NOMO-1 treated with dmso at 0.1 percent for 144 hours (cell line): ENCODE measurements around the gene DGKH.
"Not testable (repeated sequence)": the region's sequence is repeated elsewhere in the genome, so short reads cannot be mapped to it uniquely, and the experiment has no call there.

Experiments used
- DNase-seq: peaks from one replicate; lab custom pipeline; 2025; ENCODE audit not compliant: unreplicated experiment; lab: John Stamatoyannopoulos, UW

Gene DGKH

GRCh38 chr13:42223681-42224080 lies 175.2 kb downstream of the DGKH start:
- DNase-seq: no peak

- no peak for DNase-seq
These were observed 176.6 kb downstream of the DGKH start for GRCh38 chr13:42225051-42225450.

GRCh38 chr13:42226759-42227158 lies 178.3 kb downstream of the DGKH start:
- not testable (repeated sequence) for DNase-seq

- DNase-seq: no peak
These were observed 180.1 kb downstream of the DGKH start for GRCh38 chr13:42228527-42228926.

- DNase-seq: no peak
These were observed 180.8 kb downstream of the DGKH start for GRCh38 chr13:42229287-42229686.

GRCh38 chr13:42232671-42233070 lies 184.2 kb downstream of the DGKH start:
- DNase-seq: no peak

GRCh38 chr13:42233726-42234125 lies 185.3 kb downstream of the DGKH start:
- no peak for DNase-seq

GRCh38 chr13:42239161-42239560 lies 190.7 kb downstream of the DGKH start:
- no peak for DNase-seq

GRCh38 chr13:42239644-42240043 lies 191.2 kb downstream of the DGKH start:
- no peak for DNase-seq

GRCh38 chr13:42246541-42246940 lies 198.1 kb downstream of the DGKH start:
- no peak for DNase-seq

GRCh38 chr13:42247883-42248282 lies 199.4 kb downstream of the DGKH start:
- no peak for DNase-seq

- DNase-seq: no peak
These were observed 207.4 kb downstream of the DGKH start for GRCh38 chr13:42255886-42256285.

- no peak for DNase-seq
These were observed 210.3 kb downstream of the DGKH start for GRCh38 chr13:42258747-42259146.

- no peak for DNase-seq
These were observed 211.1 kb downstream of the DGKH start for GRCh38 chr13:42259515-42259914.

GRCh38 chr13:42260903-42261654 lies 212.6 kb downstream of the DGKH start:
- DNase-seq: no peak

- no peak for DNase-seq
These were observed 218.0 kb downstream of the DGKH start for GRCh38 chr13:42266473-42266872.

- no peak for DNase-seq
These were observed 221.9 kb downstream of the DGKH start for GRCh38 chr13:42270160-42270856.

GRCh38 chr13:42270857-42271215 lies 222.4 kb downstream of the DGKH start:
- DNase-seq: no peak

- peak; percentile 95 for DNase-seq
These were observed 223.1 kb downstream of the DGKH start for GRCh38 chr13:42271337-42272114.

GRCh38 chr13:42272115-42272803 lies 223.8 kb downstream of the DGKH start, which contains the start of gene AKAP11:
Gene AKAP11, plus strand, starts transcription at chr13:42272152. Its CDS starts 14,197 bp downstream, at chr13:42286349.
- peak; percentile 6 for DNase-seq

GRCh38 chr13:42272804-42273175 lies 224.3 kb downstream of the DGKH start:
- DNase-seq: no peak
